HEK293 (cell line): Measurements from ENCODE around the gene RALA.

Experiments used
- GFI1B ChIP-seq: fragments of 450-650 bp; formaldehyde crosslinking; IDR thresholded peaks from 2 replicates; pipeline ENCODE4 v1.5.1; 2016; ENCODE audit warnings: missing biosample characterization, missing genetic modification characterization
- KLF16 ChIP-seq: fragments of 450-650 bp; formaldehyde crosslinking; IDR thresholded peaks from 2 replicates; pipeline ENCODE4 v1.5.1; 2017; ENCODE audit warnings: missing biosample characterization, missing genetic modification characterization
- MZF1 ChIP-seq: fragments of 450-650 bp; formaldehyde crosslinking; IDR thresholded peaks from 2 replicates; pipeline ENCODE4 v1.5.1; 2017; ENCODE audit warnings: missing biosample characterization, missing genetic modification characterization, borderline replicate concordance
- OVOL3 ChIP-seq: fragments of 450-650 bp; formaldehyde crosslinking; IDR thresholded peaks from 2 replicates; pipeline ENCODE4 v1.5.1; 2016; ENCODE audit warnings: missing biosample characterization, missing genetic modification characterization
- ZNF658 ChIP-seq: fragments of 450-650 bp; formaldehyde crosslinking; IDR thresholded peaks from 2 replicates; pipeline ENCODE4; 2016; ENCODE audit warnings: missing biosample characterization, missing genetic modification characterization
- ZNF791 ChIP-seq: fragments of 450-650 bp; formaldehyde crosslinking; IDR thresholded peaks from 2 replicates; pipeline ENCODE4 v1.5.1; 2016; ENCODE audit warnings: missing biosample characterization, missing genetic modification characterization
- TF ChIP-seq, protein P1 (sequence below): fragments of 450-650 bp; formaldehyde crosslinking; IDR thresholded peaks from 2 replicates; pipeline ENCODE4 v1.5.1; 2016; ENCODE audit warnings: missing biosample characterization, missing genetic modification characterization

DNA sequence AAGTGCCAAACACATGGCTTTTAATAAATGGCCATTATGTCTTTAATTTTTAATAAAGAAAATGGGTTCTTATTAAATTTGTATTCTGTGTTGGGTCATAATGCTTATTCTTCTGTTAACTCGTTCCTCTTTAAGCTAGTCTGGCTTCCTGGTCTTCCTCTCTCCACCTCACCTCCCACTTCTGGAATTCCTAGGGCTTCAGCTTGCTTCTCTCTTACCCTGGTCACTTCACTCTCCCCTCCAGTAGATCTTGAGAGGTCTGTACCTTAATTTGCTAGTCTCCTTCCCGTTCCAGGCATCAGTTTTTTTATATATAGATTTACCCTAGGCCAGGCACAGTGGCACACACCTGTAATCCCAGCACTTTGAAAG lies 111.2 kb downstream of the RALA start:
- TF ChIP-seq ZNF658 (tag by site-specific recombination) (no peak), ZNF791 (tag by site-specific recombination) (no peak), KLF16 (tag by site-specific recombination) (no peak), GFI1B (tag by site-specific recombination) (no peak), OVOL3 (tag by site-specific recombination) (no peak), MZF1 (tag by site-specific recombination) (no peak)
- TF ChIP-seq, protein P1, sequence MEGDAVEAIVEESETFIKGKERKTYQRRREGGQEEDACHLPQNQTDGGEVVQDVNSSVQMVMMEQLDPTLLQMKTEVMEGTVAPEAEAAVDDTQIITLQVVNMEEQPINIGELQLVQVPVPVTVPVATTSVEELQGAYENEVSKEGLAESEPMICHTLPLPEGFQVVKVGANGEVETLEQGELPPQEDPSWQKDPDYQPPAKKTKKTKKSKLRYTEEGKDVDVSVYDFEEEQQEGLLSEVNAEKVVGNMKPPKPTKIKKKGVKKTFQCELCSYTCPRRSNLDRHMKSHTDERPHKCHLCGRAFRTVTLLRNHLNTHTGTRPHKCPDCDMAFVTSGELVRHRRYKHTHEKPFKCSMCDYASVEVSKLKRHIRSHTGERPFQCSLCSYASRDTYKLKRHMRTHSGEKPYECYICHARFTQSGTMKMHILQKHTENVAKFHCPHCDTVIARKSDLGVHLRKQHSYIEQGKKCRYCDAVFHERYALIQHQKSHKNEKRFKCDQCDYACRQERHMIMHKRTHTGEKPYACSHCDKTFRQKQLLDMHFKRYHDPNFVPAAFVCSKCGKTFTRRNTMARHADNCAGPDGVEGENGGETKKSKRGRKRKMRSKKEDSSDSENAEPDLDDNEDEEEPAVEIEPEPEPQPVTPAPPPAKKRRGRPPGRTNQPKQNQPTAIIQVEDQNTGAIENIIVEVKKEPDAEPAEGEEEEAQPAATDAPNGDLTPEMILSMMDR = no peak
